Activated gamma-delta T cell treated with Interleukin-2 at 50 U/mL for 16 hours (primary cell): ENCODE data around the gene GPR151.
"Not testable (repeated sequence)": the region's sequence is repeated elsewhere in the genome, so short reads cannot be mapped to it uniquely, and the experiment has no call there.

Experiments
- DNase-seq: peaks from one replicate; pipeline ENCODE4 v3.0.0-alpha.2; 2020

GPR151 gene

DNA sequence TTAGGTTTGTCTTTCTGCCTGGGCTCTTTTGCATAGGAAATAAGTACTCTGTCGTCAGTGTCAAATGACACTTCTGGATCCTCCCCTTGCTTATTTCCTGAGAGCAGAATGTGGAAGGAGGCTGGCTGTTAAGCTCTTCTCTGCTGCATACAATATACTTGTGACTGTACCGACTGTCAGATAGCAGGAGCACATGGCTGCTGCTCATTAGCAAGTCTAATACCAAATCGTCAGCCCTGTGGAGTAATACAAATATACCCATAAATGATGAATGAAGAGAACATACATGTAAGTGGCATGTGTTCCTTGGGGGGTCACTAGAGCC, at the start of gene GPR151:
TSS of gene GPR151 (minus strand) at position 40 of the 325 bp plus-strand sequence. CDS start 77 bp downstream, outside the sequence.
- no peak for DNase-seq

DNA sequence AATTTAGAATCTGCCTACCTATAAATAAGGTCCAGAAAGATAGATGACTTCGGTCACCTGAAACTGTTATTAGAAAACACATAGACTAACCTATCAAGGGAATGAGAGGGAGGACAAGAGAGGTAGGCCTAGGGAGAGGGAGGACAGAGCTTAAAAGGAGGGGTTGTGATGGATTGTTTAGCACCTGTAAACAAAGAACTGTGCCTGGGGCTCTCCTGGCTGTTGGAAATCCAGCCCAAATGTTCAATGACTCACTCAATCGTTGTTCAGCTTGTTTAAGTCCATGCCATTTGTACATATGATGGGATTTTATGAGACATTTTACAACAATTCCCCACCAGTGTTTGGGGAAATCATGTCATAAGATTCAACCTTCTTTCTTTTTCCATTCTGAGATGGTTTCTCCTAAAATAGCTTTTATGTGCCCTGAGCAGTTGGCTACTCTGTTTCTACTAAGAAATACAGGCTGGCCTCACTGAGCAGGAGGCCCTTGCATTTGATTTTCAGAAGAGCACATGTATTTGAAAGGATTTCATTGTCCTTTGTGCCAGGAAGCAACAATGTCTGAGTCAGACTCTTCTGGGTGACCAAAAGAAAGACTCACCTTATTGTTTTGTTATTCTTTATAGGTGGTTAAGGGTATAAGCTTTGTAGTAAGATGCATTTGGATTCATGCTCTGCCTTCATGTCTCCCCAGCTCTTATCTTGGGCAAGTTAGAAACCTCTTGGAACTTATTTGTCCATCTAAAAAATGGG, 48.2 kb upstream of the GPR151 start:
- no peak for DNase-seq

DNA sequence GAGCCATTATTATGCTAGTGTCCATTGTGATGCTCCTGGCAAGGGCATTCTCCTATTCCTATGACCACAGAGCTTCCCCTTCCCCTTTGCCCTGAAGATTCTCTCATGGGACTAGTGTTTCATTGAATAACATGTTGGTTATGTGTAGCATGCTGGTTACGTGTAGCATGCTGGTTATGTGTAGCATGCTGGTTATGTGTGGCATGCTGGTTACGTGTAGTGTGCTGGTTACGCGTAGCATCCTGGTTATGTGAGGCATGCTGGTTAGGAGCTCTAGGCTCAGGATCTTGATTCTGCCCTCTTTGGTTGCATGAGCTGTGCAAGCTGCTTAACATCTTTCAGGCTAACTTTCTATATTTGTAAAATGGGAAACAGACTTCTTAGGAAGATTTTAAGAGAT, 46.5 kb upstream of the GPR151 start:
- DNase-seq, result no peak

DNA sequence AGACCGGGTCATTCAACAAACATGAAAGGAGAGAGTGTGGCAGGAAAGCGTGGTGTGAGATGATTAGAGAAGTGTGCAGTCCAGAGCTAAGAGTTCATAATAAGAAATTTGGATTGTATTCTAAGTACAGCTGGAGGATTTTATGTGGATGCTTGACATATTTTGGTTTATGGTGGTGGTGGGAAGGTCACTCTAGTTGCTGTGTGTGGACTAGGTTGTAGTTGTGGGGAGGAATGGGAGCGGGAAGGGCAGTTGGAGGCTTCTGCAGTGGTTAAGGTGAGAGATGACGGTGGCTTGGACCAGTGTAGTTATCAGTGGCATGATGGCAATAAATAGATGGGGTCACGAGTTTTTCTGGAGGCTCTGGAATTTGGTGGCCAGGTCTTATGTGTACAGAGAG, 45.7 kb upstream of the GPR151 start:
- DNase-seq, result no peak

DNA sequence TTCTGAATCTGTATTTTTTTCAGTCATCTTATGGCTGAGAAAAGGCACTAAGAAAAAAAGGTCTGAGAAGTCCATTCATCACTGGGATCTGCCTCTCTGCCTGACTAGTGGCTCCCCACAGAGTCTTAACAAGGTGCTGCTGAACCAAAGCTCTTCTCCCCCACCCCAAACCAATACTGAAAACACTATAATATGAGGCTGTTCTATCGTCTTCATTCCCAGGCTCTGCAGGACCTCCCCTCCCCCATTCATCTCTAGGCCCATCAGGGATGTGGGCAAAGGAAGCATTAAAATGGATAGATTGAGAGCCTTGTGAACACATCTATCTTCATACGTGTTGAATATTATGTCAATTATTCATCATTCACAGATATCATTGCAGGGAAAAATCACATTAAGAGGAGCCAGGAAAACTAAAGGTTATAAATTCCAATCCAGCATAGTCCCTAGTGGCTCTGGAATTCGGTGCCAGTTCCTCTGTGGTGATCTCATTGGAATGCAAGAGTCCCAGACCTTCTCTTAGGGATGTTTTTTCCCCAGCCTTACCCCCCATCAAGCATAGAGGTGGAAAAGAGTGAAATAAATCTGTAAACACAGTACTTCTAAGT, 44.3 kb upstream of the GPR151 start:
- no peak for DNase-seq

DNA sequence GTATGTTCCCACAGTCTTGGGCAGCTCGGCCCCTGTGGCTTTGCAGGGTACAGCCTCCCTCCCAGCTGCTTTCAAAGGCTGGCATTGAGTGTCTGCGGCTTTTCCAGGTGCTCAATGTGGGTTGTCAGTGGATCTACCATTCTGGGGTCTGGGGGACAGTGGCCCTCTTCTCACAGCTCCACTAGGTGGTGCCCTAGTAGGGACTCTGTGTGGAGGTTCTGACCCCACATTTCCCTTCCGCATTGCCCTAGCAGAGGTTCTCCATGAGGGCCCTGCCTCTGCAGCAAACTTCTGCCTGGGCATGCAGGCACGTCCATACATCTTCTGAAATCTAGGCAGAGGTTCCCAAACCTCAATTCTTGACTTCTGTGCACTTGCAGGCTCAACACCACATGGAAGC, 40.9 kb upstream of the GPR151 start:
- DNase-seq, result not testable (repeated sequence)

DNA sequence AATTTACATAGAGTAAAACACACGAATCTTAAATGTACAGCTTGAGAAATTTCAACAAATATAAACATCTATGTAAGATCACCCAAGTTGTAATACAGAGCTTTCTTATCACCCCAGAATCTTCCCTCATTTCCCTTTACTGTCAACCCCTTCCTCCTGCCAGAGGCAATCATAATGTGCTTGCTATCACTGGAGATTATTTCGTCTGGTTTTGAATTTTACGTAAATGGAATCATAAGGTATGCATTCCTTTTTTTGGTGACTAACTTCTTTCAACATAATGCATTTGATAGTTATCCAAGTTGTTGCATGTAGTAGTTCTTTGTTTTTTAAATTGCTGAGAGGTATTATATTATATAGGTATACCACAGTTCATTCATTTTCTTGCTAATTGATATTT, 37.5 kb upstream of the GPR151 start:
- DNase-seq, result no peak

DNA sequence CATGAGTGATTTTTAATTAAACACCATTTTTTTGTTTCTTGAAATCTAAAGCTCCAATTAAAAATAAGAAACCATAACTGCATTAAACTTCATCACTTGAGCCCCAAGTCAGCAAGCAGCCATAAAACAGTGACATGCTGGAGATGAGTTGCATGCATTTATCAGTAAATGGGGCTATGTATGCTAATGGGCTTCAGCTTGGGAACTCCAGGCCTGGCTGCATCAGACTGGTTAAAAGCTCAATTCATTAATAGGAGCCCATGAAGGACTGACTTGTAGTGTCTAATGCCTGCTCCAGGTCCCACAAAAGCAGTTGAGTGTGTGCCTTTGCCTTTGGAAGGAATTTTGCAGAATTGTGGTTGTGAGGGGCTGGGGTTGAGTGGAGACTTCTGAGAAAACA, 33.6 kb upstream of the GPR151 start:
- no peak for DNase-seq

DNA sequence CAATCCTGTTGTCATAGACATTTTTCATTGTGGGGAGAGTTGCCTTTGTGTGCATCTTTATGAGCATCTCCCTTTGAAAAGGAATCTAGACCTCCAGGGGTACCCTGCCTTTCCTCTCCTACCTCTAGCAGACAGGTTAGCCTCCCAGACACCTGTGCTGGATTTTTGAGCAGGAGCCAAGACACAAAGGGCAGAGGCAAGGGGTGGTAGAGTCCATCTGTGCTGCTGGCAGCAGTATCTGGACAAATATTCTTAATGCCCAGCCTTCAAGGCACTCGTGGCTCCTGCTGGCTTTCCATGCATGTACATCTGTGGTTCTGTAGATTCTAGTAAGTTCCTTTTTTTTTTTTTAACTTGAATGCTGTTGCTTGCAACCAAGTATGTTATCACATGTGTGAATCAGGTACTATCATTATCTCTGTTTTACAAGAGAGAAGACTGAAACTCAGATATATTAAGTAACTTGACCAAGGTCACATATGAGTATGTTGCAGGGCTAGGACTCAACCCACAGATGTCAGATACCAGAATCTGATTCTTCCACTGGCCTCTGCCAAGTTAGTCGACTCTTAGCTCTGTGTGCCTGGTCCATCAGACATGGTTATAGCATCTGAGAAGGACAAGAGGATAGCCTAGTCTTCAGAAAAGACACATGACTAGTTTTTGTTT, 32.9 kb upstream of the GPR151 start:
- DNase-seq, result no peak

DNA sequence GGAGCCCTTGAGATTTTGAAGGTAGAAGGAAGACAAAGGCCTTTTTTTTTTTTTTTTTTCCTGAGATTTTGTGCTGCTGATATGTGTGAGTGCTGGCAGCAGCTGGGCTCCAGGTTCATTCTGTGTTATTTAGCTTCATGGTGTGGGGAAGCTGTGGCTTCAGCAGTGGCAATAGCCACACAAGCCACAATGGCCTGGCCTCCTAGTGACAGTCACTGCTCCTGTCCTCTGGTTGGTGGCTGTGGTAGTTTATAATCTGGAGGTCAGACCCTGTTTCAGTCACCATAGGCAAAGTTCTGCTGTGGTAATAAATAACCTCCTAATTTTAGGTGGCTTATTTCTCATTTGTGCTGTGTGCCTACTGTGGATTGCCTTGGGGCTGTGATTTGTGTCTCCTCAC, 28.2 kb upstream of the GPR151 start:
- DNase-seq, result no peak

DNA sequence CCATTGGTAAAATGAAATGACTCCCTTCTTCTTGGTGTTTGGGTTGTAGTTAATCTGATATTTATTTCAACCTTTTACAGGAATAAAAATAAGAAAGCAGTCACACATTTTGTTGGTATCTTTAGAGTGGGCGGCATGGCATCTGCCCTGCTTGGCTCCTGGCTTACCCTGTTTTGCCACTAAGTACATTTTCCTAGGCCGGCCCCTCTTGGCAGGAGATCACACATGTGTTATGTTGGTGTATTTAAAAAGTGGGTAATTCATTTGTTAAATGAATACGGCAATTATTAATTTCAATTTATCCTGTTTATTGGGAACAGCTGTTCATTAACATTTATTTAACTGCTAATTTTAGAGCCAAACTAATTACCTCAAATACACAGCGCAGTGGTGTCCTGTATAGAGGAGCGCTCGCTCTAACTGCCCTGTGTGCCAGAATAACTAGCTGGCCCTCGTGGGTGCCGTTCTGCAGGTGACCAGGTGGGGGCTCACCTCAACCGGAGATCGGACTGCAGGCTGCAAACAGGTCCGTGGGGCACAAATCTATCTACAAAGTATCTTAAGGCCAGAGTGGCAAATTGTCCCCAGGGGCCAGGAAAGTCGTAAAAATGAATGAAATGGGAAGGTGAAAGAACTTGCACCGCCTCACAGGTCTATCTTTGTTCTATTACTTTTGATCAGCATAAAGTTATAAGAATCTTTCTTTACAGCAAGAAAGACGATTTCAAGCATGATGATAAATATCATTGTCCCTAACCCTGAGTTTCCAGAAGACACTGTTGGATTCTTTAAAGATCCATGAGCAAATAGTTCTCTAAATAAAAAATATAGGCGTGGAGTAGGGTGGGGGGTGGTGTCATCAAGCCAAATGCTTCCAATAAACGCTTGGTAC, 26.2 kb upstream of the GPR151 start:
- peak; percentile 67 for DNase-seq

DNA sequence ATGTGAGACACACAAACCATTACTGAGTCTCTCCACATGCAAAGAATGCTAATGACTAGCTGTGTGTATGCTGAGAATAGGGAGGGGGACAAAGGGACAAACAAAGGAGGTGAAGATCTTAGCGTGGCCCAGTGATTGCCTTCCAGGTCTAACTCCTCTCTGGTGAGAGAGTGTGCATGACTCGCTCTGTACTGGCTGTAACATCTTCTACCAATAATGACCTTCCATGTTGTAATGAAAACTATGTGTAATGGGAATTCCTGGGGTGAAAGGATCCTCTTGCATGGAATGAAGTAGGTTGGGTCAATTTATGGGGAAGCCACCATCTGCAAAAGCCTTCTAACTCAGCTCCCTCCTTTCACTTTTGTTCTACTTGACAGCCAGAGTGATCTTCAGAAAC, 24.4 kb upstream of the GPR151 start:
- DNase-seq, result no peak

DNA sequence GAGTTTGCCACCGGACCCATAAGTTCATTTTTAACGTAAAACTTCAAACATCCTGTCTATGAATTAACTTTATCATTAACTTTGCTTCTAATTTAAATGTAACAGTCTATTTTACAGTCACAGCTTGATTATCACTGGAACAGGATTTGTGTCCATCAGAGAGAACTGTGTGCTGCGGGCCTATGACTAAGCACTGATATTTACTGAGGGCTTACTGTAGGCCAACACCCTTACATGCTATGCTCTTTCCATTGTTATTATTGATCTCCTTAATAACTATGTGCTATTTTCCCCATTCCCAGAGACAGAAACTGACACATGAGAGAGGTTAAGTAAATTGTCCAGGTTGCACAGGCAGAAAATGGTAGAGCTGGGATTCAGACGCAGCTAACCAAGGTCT, 24.0 kb upstream of the GPR151 start:
- DNase-seq, result no peak

DNA sequence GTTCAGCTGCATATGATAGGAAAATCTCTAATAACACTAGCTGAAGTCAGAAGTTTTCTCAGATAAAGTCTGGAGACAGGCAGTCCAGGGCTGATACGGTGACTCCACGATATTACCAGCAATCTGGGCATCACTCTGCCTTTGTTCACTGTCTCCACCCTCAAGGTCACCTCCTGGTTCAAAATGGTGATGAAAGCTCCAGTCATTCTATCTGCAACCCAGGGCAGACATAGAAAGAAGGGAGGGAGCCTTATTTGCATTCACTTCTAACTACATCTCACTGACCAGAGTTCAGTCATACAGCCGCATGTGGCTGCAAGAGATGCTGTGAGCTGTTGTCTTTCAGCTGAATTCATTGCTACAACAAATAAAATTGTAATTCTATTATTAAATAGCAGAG, 22.4 kb upstream of the GPR151 start:
- DNase-seq, result no peak

DNA sequence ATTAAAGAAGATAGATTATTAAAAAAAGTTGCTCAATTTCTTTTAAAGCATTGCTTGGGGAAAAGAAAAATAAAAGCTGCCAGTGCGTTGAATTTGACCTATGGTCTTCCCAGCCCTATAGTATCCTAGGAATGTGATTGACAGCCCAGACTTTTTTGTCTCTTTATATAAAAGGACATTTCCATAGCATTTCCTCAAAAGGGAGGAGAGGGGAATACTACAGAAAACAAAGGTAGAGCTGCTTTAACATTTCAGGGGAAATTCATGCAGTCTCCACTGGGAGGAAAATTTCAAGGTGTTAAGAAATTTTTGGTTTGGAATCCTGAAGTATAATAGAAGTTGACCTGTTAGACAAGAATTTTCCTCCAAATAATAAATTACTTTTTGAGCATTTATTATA, 17.9 kb upstream of the GPR151 start:
- DNase-seq, result no peak

DNA sequence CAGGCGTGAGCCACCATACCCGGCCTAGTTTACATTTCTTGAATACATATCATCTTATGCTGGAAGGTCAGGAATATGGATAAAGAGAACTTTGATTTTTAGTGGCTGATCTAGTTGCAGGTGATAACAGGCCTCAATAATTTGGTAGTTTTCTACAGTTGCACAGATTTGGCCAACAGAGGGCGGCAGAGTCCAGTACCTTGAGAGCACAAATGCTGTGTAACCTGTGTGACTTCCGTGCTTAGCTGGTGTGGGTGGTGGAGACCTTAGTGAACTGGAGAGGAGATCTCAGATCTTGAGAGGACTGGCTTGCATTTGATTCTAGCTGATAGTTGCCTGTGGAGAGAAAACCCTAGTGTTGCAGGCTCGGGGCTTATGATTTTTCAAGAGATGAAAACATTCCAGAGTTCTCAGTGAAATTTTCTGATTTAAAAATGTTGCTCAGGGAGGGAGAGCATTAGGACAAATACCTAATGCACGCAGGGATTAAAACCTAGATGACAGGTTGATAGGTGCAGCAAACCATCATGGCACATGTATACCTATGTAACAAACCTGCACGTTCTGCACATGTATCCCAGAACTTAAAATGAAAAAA, 17.4 kb upstream of the GPR151 start:
- DNase-seq, result peak; percentile 70

DNA sequence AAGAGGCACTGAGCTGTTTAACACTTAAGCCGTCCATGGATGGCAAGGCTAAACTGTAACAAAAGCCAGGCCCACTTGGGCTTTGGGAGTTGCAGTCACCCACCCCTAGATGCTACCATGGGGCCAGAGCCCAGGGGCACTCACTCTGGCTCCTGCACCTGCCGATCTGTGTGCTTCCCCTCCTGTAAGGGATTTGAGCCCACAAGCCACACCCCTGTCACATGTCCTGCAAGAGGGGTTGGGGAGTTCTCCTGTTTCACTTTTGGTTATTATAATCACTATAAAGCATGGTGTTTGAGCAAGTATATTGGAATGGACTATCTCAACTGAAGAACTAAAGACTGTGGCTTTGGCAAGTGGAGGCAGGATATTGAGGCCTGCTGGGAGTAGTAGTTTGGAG, 14.0 kb upstream of the GPR151 start:
- DNase-seq, result no peak

DNA sequence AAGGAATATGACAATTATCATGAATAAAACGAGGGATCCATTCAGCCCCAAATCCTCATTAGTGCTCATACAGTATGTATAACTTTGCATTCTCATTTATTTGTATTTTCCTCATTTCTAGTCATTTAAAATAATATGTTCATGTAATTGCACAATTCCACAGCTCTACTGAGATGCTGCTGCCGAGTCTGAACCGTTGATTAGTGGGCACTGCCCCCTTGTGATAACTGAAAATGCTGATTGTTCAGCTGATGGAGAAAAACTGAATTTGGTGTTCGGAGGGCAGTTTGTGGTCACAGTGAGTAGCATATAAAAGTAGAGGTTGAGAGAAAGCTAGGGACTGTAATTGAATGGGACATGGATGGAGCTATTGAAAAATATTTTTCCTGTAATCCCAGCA, 12.2 kb upstream of the GPR151 start:
- DNase-seq, result no peak

DNA sequence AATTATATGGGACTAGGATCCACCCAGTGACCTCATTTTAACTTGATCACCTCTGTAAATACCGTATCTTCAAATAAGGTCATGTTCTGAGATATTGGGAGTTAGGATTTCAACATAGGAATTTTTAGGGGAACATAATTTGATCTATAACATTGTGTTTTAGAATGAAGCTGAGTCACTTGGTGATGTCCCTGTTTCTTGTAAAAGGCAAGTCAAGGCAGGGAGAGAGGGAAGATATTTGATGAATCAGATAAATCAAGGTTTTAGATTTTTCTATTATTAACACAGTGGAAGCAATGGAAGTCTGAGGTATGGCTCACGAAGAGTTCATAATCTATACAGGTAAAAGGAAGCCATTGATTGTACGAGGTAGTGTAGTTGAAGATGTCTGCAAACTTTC, 11.8 kb upstream of the GPR151 start:
- no peak for DNase-seq

DNA sequence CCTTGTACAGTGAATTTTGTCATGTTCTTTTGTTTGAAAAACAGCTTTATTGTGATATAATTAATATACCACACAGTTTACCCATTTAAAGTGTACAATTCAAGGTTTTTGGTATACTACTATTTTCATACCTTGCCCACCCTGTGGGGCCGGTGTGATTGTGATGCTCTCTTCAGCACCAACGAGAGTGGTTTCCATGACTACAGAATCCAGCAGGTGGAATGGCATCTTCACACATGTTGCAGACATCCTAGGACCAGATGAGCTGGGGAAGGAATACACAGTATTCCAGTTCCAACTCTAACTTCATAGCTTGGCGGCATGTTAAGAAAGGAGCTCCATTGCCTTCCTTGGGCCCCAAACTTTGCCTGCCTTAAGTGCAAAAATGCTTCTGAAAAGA, 7.7 kb upstream of the GPR151 start:
- DNase-seq, result no peak

DNA sequence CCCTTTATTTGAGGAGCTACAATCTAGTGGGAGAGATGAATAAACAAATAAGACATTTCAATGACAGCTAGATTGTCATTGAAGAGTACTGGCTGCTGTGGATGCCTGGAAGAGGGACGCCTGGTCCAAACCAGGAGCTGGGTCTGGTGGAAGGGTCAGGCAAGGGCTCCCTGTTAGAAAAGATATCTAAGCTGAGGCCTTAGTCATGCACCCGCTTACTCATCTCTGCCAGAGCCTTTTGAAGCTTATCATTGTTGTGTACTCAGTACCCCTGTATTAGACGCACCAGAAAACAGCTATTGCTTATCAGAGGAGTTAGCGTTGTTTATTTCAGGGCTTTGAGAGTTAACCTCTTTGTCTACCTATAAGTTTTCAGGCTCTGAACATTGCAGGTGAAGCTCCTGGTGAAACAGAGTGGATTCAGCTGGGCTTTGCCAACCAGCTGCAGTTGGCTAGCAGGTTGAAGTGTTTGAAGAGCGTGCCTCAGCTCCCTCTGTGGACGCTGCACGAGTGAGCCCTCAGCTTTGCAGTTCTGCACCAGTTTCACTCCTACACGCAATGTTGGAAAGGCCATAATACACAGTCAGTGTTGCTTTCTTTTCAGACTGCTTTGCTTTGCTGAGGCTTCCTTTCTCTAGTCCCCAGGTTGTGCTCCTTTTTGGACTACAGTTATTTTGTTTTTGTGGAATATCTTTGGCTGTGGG, 5.6 kb upstream of the GPR151 start:
- no peak for DNase-seq

DNA sequence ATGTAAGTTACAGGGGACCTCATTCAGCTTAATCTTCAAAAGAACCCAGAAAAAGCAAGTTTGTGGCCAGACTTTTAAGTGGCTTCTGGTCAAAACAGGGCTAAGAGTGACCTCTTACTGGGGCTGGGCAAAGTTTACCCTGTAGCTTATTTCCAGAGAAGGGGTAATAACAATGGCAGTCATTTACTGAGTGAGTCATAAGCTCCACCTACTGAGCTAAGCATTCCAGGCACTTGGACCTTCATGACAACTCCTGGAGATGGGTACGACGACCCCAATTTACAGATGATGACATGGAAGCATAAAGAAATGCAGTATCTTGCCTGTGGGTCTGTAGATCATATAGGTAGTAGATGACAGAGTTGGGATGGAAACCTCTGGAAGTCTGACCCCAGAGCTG, 4.7 kb upstream of the GPR151 start:
- no peak for DNase-seq
